Stomach smooth muscle (tissue), 2 donors: ENCODE measurements around the gene ITGB5.
"Not testable (repeated sequence)": the region's sequence is repeated elsewhere in the genome, so short reads cannot be mapped to it uniquely, and the experiment has no call there.

Experiments used
- H3K27ac ChIP-seq: one replicate; pipeline ENCODE4 v1.7.0; 2013; ENCODE audit warnings: mild to moderate bottlenecking, low read length, inconsistent platforms
- H3K27me3 ChIP-seq, 2 donors: one replicate each; pipeline ENCODE4 v1.7.0; 2013; ENCODE audit warnings: low read length in 2 of 2; ENCODE audit not compliant: insufficient read depth in 2 of 2, control insufficient read depth in 1 of 2
- H3K36me3 ChIP-seq, 2 donors: one replicate each; pipeline ENCODE4 v1.7.0; 2013; ENCODE audit warnings: low read length in 2 of 2; ENCODE audit not compliant: control insufficient read depth in 2 of 2, insufficient read depth in 2 of 2
- H3K4me1 ChIP-seq: one replicate; pipeline ENCODE4 v1.7.0; 2013; ENCODE audit warnings: low read length; ENCODE audit not compliant: control insufficient read depth, insufficient read depth
- H3K4me3 ChIP-seq, 2 donors: one replicate each; pipeline ENCODE4 v1.7.0; 2013; ENCODE audit warnings: low read length in 2 of 2
- H3K9ac ChIP-seq, 2 donors: one replicate each; pipeline ENCODE4 v1.7.0; 2013; ENCODE audit warnings: low read length in 2 of 2, mild to moderate bottlenecking in 1 of 2
- H3K9me3 ChIP-seq, 2 donors: one replicate each; pipeline ENCODE4 v1.7.0; 2013; ENCODE audit warnings: low read length in 2 of 2; ENCODE audit not compliant: control insufficient read depth in 2 of 2
- donor health status: healthy.
- donor health status: Pancreatic carcinoma.

The ITGB5 gene

GRCh38 chr3:124786511-124787241 lies 100.5 kb downstream of the ITGB5 start:
- Histone ChIP-seq H3K27me3 (no peaks in the 10 kb centered on the region), H3K4me3 (no peak overlapping the region), H3K9me3 (no peaks in the 10 kb centered on the region), H3K27ac (peak overlapping the region; percentile 41), H3K36me3 (peaks cover 0 to 4% of the 10 kb centered on the region in 2 donors), H3K4me1 (peaks cover 24% of the 10 kb centered on the region), H3K9ac (no peak overlapping the region)

- H3K4me1 ChIP-seq: peaks cover 27% of the 10 kb centered on the region
- peak overlapping the region; percentile 41 for H3K27ac ChIP-seq
- H3K36me3 ChIP-seq: peaks cover 0 to 4% of the 10 kb centered on the region in 2 donors
These were observed 101.2 kb downstream of the ITGB5 start for GRCh38 chr3:124785973-124786372.

GRCh38 chr3:124784686-124785382 lies 102.3 kb downstream of the ITGB5 start:
- Histone ChIP-seq H3K9ac (no peak overlapping the region), H3K27ac (peak overlapping the region; percentile 18), H3K4me1 (peaks cover 38% of the 10 kb centered on the region), H3K4me3 (no peak overlapping the region), H3K36me3 (peaks cover 0 to 4% of the 10 kb centered on the region in 2 donors), H3K27me3 (no peaks in the 10 kb centered on the region), H3K9me3 (no peaks in the 10 kb centered on the region)

More at GRCh38 chr3:124785973-124786372, 101.2 kb downstream of the ITGB5 start:
- Histone ChIP-seq H3K9me3 (no peaks in the 10 kb centered on the region), H3K9ac (no peak overlapping the region), H3K4me3 (no peak overlapping the region), H3K27me3 (no peaks in the 10 kb centered on the region)

DNA sequence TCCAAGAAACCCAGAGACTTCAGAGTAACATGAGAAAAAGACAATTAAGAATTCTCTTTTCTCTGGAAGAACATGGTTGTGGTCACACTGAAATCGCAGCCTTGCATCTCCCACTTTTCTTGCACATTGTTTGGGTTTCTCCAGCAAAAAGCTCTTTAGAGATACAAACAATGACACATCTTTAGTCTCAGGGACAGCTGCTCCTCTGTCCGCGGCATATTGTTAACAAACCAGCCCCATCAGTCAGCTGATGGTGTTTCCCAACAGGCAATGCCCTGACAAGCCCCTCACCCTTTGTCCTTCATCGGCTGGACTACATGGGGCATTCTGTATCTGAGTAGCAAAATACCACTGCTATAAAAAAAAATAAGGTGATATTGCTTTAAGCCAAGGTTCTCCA lies 103.5 kb downstream of the ITGB5 start:
- H3K9me3 ChIP-seq: no peaks in the 10 kb centered on the region
- peaks cover 49% of the 10 kb centered on the region for H3K4me1 ChIP-seq
- H3K4me3 ChIP-seq: no peak overlapping the region
- H3K27ac ChIP-seq: no peak overlapping the region
- H3K36me3 ChIP-seq: peaks cover 0 to 4% of the 10 kb centered on the region in 2 donors
- H3K27me3 ChIP-seq: no peaks in the 10 kb centered on the region
- H3K9ac ChIP-seq: no peak overlapping the region

DNA sequence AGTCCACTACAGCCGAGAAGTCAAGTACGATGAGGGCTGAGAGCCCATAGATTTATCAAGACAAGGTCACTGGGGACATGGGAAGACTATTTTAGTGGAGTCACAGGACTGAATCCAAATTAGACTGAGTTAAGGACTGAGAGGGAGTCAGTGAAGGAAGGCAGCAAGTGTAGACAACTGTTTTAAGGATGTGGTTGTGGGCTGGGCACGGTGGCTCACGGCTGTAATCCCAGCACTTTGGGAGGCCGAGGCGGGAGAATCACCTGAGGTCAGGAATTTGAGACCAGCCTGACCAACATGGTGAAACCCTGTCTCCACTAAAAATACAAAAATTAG lies 104.8 kb downstream of the ITGB5 start:
- not testable (repeated sequence) for H3K9me3 ChIP-seq, H3K36me3 ChIP-seq, H3K4me3 ChIP-seq, H3K9ac ChIP-seq, H3K27me3 ChIP-seq, H3K27ac ChIP-seq
- peaks cover 51% of the 10 kb centered on the region for H3K4me1 ChIP-seq

DNA sequence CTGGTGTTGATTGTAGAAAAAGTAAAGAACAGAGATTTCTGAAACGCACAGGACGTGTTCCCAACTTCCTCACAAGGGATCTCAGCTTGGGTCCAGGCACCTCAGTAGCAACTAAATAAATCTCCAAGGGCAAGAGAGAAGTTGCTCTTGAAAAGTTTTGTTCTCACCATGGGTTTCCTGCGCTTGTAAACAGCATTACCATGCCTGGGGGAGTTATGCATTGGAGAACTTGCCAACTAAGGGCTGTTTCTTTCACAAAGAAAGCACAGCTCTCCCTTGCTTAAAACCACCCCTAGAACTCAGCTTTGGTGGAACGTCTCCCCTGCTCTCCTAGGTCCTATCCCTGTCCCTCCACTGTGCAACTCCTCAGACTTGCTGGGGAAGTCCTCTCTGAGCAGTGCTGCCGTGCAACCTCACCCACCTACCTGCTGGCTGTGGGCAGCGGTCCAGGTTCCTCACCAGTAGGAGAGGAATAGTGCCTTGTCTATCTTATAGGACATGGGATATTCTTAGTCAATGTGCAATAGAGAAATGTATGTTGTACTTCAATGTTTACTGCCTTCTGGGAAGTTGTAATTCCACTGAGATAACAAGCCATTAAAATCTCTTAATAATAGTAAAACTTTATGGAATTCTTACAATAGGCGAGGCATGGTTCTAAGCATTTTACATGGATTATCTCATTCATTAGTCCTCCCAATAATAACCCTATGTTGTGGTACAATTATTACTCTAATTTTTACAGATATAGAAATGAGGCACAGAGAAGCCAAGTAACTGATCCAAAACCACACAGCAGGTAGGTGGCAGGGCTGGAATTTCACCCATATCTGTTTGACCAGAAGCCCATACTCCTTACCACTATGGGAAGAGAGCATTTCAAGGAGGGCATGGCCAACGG lies 105.4 kb downstream of the ITGB5 start:
- Histone ChIP-seq H3K27me3 (no peaks in the 10 kb centered on the region), H3K4me1 (peaks cover 46% of the 10 kb centered on the region), H3K9me3 (no peaks in the 10 kb centered on the region), H3K4me3 (peak overlapping the region in 1 of 2 donors; percentile 47), H3K36me3 (peaks cover 0 to 4% of the 10 kb centered on the region in 2 donors), H3K9ac (peak overlapping the region in 1 of 2 donors; percentile 25), H3K27ac (peak overlapping the region; percentile 89)

DNA sequence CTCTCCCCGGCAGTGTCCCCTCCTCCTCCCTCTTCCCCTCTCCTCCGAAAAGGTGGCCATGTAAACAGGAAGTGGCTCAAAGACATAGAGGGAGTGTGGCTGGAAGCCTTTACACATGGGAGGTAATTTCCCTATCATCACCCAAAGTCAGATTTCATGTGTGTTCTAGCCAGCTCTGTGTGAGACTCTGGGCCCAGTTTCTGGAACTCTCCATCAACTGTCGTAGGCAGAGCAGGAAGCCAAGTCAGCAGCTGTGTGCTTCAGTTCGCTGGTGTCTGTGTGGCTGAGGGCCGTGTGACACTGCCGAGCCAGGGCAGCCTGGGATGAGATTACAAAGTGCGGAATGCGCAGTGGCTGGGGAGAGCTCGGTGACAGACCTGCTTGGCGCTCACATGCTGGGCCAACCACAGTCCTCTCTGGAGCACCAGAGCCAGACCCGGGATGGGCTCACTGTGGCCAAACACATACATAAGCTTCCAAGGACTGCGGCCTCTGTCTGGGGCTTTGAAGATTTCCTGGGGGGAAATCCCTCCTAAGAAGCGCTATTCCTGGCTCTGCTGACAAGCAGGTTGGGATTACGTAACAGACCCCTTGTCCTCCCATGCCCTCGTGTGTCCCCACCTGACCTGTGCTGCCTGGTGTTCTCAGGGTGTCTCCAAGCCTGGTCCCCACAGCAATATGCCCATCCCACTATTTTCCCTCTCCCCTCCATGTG lies 106.2 kb downstream of the ITGB5 start:
- peak overlapping the region; percentile 38 to 47 for H3K4me3 ChIP-seq
- no peaks in the 10 kb centered on the region for H3K27me3 ChIP-seq
- peak overlapping the region; percentile 89 for H3K27ac ChIP-seq
- no peaks in the 10 kb centered on the region for H3K9me3 ChIP-seq
- peaks cover 0 to 4% of the 10 kb centered on the region in 2 donors for H3K36me3 ChIP-seq
- H3K9ac ChIP-seq: peak overlapping the region; percentile 25 to 51
- H3K4me1 ChIP-seq: peaks cover 39% of the 10 kb centered on the region

DNA sequence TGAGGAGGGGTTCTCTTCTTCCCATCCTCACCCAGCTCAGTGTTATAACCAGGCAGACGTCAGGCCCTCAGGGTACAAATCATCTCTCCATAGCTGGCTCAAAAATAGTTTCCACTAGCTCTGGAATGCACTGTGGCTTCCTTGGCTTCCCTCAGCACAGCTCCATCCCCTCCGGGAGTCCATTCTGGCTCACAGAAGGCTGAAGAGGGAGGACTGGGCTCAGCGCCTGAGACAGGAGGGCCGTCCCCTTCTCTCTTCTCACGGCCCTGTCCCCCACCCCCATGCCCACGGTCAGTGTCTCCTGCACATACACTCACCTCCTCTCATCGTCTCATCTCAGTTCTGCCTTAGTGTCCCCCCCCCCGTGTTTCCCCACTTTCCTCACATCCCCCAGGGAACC lies 106.8 kb downstream of the ITGB5 start:
- H3K27ac ChIP-seq: peak overlapping the region; percentile 89
- H3K9me3 ChIP-seq: no peaks in the 10 kb centered on the region
- no peaks in the 10 kb centered on the region for H3K27me3 ChIP-seq
- peak overlapping the region; percentile 38 to 47 for H3K4me3 ChIP-seq
- H3K9ac ChIP-seq: peak overlapping the region; percentile 25 to 42
- peaks cover 0 to 4% of the 10 kb centered on the region in 2 donors for H3K36me3 ChIP-seq
- H3K4me1 ChIP-seq: peaks cover 37% of the 10 kb centered on the region

GRCh38 chr3:124779751-124780191 lies 107.4 kb downstream of the ITGB5 start:
- Histone ChIP-seq H3K4me1 (peaks cover 42% of the 10 kb centered on the region), H3K9me3 (no peaks in the 10 kb centered on the region), H3K36me3 (peaks cover 0 to 1% of the 10 kb centered on the region in 2 donors), H3K27ac (peak overlapping the region; percentile 89), H3K4me3 (peak overlapping the region; percentile 38 to 47), H3K9ac (peak overlapping the region; percentile 25 to 42), H3K27me3 (no peaks in the 10 kb centered on the region)

- Histone ChIP-seq H3K36me3 (no peaks in the 10 kb centered on the region), H3K27me3 (no peaks in the 10 kb centered on the region), H3K4me3 (no peak overlapping the region), H3K9ac (peak overlapping the region in 1 of 2 donors; percentile 42), H3K4me1 (peaks cover 49% of the 10 kb centered on the region), H3K9me3 (no peaks in the 10 kb centered on the region), H3K27ac (peak overlapping the region; percentile 89)
These were observed 108.0 kb downstream of the ITGB5 start for GRCh38 chr3:124779116-124779515.
